HUES64 (cell line): Measurements from ENCODE around the gene ARHGAP22.
A peak's percentile ranks its signal among the peaks of the same experiment; 100 is the strongest.

Experiments used
- H3K27ac ChIP-seq: 2 replicates; pipeline ENCODE4 v1.7.0; 2013; ENCODE audit warnings: low read depth, low read length, inconsistent platforms
- H3K27me3 ChIP-seq: 2 replicates; pipeline ENCODE4 v1.6.1; 2013; ENCODE audit warnings: mild to moderate bottlenecking, low read length; ENCODE audit not compliant: insufficient read depth
- H3K36me3 ChIP-seq: 2 replicates; pipeline ENCODE4 v1.6.1; 2013; ENCODE audit warnings: mild to moderate bottlenecking, low read length; ENCODE audit not compliant: insufficient read depth
- H3K4me1 ChIP-seq: 2 replicates; pipeline ENCODE4 v1.6.1; 2013; ENCODE audit warnings: mild to moderate bottlenecking, low read length, moderate library complexity; ENCODE audit not compliant: insufficient read depth
- H3K4me3 ChIP-seq: 2 replicates; pipeline ENCODE4 v1.5.1; 2013; ENCODE audit warnings: mild to moderate bottlenecking, low read length, moderate library complexity
- H3K9ac ChIP-seq: 2 replicates; pipeline ENCODE4 v1.6.1; 2013; ENCODE audit warnings: mild to moderate bottlenecking, low read depth, low read length
- H3K9me3 ChIP-seq: 2 replicates; pipeline ENCODE4 v1.6.1; 2013; ENCODE audit warnings: low read depth, low read length; ENCODE audit not compliant: insufficient read depth
- WGBS: fragments of 150-250, 120-280 bp; methylation state at CpG from one replicate; pipeline ENCODE4 v1.1.7; 2013; ENCODE audit warnings: missing lambda C conversion rate; 5-methylcytosine and 5-hydroxymethylcytosine counted together

Gene ARHGAP22

DNA sequence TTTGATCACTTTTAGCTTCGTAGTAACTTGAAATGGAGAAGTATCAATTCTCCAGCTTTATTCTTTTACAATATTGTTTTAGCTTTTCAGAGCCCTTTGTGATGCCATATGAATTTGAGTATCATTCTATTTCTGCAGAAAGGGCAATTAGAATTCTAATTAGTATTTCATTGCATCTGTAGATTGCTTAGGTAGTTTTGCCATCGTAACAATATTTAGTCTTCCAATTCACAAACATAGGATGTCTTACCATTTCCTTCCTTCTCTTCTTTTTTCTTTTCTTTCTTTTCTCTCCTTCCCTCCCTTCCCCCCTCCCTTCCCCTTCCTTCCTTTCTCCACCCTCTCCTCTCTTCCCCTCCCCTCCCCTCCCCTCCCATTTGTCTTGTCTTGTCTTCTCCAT lies 193.4 kb downstream of the ARHGAP22 start:
- Histone ChIP-seq H3K4me3 (no peak overlapping the region), H3K9ac (no peak overlapping the region), H3K27me3 (no peaks in the 10 kb centered on the region), H3K36me3 (peaks cover 37% of the 10 kb centered on the region), H3K9me3 (peaks cover 6% of the 10 kb centered on the region; the same call in 1 of the 2 replicates), H3K27ac (no peak overlapping the region), H3K4me1 (no peaks in the 10 kb centered on the region)
- 100% methylated on average over 2 of the region's 2 CpGs for WGBS

DNA sequence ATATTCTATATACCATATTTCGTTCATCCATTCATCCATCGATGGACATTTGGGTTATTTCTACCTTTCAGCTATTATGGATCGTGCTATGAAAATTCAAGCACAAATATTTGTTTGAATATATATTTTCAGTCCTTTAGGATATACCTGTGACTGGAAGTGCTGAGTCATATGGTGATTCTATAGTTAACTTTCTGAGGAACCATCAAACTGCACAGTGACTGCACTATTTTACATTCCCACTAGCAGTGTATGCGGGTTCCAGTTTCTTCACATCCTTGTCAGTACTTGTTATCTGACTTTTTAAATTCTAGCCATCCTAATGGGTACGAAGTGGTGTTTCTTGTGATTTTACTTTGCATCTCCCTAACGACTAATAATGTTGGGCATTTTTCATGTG lies 194.4 kb downstream of the ARHGAP22 start:
- H3K36me3 ChIP-seq, result peaks cover 38% of the 10 kb centered on the region
- H3K4me1 ChIP-seq, result no peaks in the 10 kb centered on the region
- no peaks in the 10 kb centered on the region for H3K27me3 ChIP-seq
- no peak overlapping the region for H3K27ac ChIP-seq
- H3K4me3 ChIP-seq, result no peak overlapping the region
- 96% methylated on average over 4 of the region's 6 CpGs for WGBS
- peaks cover 6% of the 10 kb centered on the region; the same call in 1 of the 2 replicates for H3K9me3 ChIP-seq
- H3K9ac ChIP-seq, result no peak overlapping the region

DNA sequence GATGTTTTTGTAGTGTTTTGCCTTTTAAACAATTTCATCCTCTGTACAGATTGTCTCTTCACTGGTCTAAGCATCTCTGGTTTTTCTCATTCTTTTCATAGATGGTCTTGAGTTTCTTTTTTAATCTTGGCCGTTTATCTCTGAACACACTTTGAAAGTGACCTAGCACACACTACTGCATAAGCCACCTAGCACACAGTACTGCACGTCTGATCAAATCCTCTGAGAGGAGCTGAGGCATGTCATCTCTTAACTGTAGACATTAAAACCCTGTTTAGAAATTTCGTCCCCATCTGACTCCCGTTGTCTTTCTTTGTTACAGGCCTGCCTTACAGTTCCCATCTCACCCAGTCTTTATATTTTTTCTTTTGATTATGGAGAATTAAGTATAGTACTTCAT lies 198.2 kb downstream of the ARHGAP22 start:
- WGBS, result 90% methylated on average over 4 of the region's 4 CpGs
- no peaks in the 10 kb centered on the region for H3K9me3 ChIP-seq

DNA sequence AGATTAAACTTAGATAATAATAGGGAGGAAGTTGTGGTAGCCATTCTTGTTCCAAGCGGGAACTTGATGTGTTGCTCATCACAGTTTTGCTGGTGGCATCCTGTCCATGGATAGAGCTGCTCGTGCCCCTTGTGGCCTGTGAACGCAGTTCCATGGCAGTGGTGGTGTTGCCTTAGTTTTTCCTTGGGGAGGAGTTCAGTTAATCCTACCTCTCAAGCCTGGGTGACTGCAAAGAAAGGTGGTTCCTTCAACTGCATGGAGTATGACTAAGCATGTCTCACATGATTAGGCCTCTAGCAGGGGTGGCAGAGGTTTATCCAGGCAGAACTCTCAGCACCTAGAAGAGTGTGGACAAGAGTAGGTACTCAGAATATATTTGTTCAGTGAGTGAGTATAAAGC lies 198.7 kb downstream of the ARHGAP22 start:
- H3K27ac ChIP-seq, result no peak overlapping the region
- no peaks in the 10 kb centered on the region for H3K9me3 ChIP-seq
- no peaks in the 10 kb centered on the region for H3K4me1 ChIP-seq
- 71% methylated on average over 3 of the region's 3 CpGs for WGBS
- H3K4me3 ChIP-seq, result no peak overlapping the region
- H3K36me3 ChIP-seq, result peaks cover 26% of the 10 kb centered on the region
- no peaks in the 10 kb centered on the region for H3K27me3 ChIP-seq
- no peak overlapping the region for H3K9ac ChIP-seq

More for the DNA sequence above, 198.2 kb downstream of the ARHGAP22 start:
- Histone ChIP-seq H3K36me3 (peaks cover 31% of the 10 kb centered on the region), H3K4me1 (no peaks in the 10 kb centered on the region), H3K9ac (no peak overlapping the region), H3K27ac (no peak overlapping the region), H3K4me3 (no peak overlapping the region), H3K27me3 (no peaks in the 10 kb centered on the region)

DNA sequence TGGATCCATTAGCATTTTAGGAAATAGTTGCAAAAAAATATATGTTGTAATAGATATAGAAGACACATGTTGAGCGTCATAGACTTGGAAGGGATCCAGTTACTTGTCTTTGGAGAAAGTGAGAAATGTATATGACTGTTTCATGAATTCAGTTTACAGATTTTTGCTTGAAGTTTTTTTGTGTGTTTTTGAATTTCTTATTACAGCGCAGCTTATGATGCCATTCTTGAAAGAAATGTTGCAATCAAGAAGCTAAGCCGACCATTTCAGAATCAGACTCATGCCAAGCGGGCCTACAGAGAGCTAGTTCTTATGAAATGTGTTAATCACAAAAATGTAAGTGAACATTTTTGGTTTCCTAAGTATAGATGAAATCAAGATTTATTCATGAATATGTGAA lies 200.2 kb downstream of the ARHGAP22 start:
- Histone ChIP-seq H3K4me1 (peaks cover 15% of the 10 kb centered on the region), H3K4me3 (no peak overlapping the region), H3K27ac (no peak overlapping the region), H3K36me3 (peaks cover 11% of the 10 kb centered on the region), H3K9ac (no peak overlapping the region), H3K9me3 (no peaks in the 10 kb centered on the region), H3K27me3 (no peaks in the 10 kb centered on the region)
- 97% methylated on average over 4 of the region's 4 CpGs for WGBS

DNA sequence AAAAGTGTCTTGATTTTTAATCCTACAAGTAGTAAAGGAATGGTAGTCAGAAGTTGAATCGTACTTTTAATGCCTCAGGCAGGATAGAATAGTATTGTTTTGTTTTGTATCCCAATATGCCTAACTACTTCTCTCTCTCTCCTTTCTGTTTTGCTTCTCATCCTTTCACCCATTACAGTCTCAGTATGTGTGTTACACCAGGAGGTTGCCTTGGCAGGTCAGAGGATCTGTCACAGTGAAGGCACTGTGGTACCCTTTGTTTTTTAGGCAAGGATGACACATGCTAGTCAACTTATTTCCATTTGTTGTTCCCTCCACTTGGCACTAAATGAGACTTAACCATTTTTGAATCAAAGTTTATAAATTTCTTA lies 204.0 kb downstream of the ARHGAP22 start:
- Histone ChIP-seq H3K27me3 (no peaks in the 10 kb centered on the region), H3K9me3 (no peaks in the 10 kb centered on the region), H3K4me1 (peaks cover 34% of the 10 kb centered on the region), H3K27ac (no peak overlapping the region), H3K4me3 (no peak overlapping the region), H3K9ac (no peak overlapping the region), H3K36me3 (peaks cover 4% of the 10 kb centered on the region; the same call in 1 of the 2 replicates)
- no CpG with 5 or more reads among the region's 1 CpG for WGBS

DNA sequence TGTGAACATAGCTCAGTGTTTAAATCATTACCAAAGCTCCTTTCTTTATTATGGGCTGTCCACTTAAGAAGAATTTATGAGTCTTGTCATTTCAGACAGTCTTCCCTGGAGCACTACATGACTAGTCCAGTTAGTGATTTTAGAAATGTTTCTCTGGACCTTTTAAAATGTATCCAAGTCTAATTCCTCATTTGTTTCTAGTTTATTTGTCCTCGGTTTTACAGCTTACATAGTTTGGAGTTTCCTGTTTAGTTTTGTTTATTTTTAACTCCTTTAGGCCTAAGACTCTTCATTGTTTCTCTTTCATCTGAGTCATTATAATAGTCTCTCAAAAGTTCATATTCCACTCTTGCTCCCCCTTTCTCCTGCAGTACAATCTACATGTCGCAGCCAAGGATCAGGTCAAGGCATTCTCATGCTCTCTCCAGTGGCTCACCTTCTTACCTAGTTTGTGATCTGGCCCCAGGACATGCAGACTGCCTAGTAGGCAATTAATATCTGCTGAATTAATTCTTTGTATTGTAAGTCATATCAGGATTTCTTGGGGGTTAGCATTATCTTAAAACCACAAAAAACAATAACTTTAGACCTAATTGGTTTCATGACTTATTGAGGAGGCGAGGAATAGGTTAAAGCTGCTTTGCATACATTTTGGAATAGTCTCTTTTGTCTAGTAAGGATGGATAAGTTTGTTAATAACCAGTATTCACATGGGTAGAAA lies 204.6 kb downstream of the ARHGAP22 start:
- WGBS, result 69% methylated on average over 2 of the region's 3 CpGs
- Histone ChIP-seq H3K4me1 (peaks cover 34% of the 10 kb centered on the region), H3K9ac (no peak overlapping the region; the same call in 1 of the 2 replicates), H3K4me3 (no peak overlapping the region), H3K36me3 (peaks cover 3% of the 10 kb centered on the region; the same call in 1 of the 2 replicates), H3K27ac (peak overlapping the region; percentile 55; the same call in 1 of the 2 replicates), H3K27me3 (no peaks in the 10 kb centered on the region), H3K9me3 (no peaks in the 10 kb centered on the region)

DNA sequence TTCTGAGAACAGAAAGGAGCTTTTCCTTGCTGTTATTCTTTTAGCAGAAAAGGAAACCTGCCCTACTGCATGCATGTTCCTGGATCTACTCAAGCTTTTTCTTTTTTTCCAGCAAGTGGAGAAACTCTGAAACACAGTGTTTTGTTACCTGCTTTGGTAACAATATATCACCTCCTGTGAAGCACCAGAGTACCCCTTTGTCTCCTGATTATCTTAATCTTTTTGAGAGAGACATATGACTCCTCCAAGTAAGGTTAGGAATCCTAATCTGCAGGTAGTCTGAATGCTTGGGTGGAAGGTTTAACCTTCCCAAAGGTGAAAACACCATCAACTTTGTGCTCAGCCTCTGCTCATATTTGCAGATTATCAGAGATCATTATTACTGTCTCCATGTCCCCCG lies 205.3 kb downstream of the ARHGAP22 start:
- no peak overlapping the region for H3K4me3 ChIP-seq
- H3K36me3 ChIP-seq, result no peaks in the 10 kb centered on the region
- peaks cover 34% of the 10 kb centered on the region for H3K4me1 ChIP-seq
- no CpG with 5 or more reads among the region's 1 CpG for whole genome bisulfite sequencing
- H3K27me3 ChIP-seq, result no peaks in the 10 kb centered on the region
- no peak overlapping the region; the same call in 1 of the 2 replicates for H3K9ac ChIP-seq
- H3K27ac ChIP-seq, result peak overlapping the region; percentile 55; the same call in 1 of the 2 replicates
- H3K9me3 ChIP-seq, result no peaks in the 10 kb centered on the region

DNA sequence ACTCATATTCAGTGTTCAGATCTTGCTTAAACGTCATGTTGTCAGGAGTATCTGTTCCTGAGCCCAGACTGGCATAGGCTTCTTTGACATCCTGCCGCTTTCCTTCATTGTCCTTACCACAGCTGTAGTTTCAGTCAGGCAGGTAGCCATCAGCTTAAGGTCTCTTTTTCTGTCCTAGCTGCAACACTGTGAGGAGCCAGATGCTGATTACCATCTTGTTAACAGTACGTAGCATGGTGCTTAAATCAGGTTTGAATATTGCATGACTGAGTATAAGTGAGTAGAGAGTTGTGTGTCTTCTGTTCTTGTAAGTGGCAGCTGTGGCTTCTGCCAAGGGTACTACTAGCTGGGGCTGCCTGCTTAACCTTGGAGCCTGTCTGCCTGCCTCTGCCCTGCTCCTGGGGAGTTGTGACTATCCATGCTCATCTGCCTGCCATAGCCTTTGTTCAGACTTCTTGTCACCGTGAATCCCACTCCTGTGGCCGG lies 205.8 kb downstream of the ARHGAP22 start:
- Histone ChIP-seq H3K4me3 (no peak overlapping the region), H3K9me3 (no peaks in the 10 kb centered on the region), H3K4me1 (peaks cover 34% of the 10 kb centered on the region), H3K27ac (peak overlapping the region; percentile 55; the same call in 1 of the 2 replicates), H3K9ac (no peak overlapping the region), H3K36me3 (no peaks in the 10 kb centered on the region), H3K27me3 (no peaks in the 10 kb centered on the region)
- 57% methylated on average over 5 of the region's 5 CpGs for WGBS

DNA sequence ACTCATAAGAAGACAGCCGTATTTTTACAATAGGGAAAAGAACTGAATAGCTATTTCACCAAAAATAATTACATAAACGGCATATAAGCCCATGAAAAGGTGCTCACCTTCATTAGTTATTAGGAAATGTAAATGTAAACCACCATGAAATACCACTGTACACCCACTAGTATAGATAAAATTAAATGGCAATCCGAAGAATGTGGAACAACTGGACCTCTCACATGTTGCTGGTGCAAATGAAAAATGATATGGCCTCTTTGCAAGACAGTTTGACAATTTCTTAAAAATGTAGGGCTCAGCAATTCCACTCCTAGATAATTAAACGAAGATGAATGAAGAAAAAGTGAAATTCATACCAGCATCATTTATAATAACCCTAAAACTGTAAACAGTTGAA lies 206.6 kb downstream of the ARHGAP22 start:
- H3K27ac ChIP-seq, result no peak overlapping the region
- H3K9me3 ChIP-seq, result no peaks in the 10 kb centered on the region
- no peaks in the 10 kb centered on the region for H3K27me3 ChIP-seq
- no peaks in the 10 kb centered on the region for H3K36me3 ChIP-seq
- no peak overlapping the region for H3K9ac ChIP-seq
- H3K4me3 ChIP-seq, result no peak overlapping the region
- peaks cover 34% of the 10 kb centered on the region for H3K4me1 ChIP-seq
- WGBS, result 100% methylated on average over 2 of the region's 4 CpGs
